Small intestine (tissue), 7 donors: ENCODE measurements around the gene FAM236D. TPM values are rescaled to one million over a fixed set of nuclear protein-coding genes. Genes with fewer than 3 reads are reported as not detected.
"Not testable (repeated sequence)": the region's sequence is repeated elsewhere in the genome, so short reads cannot be mapped to it uniquely, and the experiment has no call there.

ENCODE experiments used
- DNase-seq, 2 donors: peaks; one replicate each; pipeline versions ENCODE4 v3.0.0 to v3.0.0-alpha.2; 2013
- FAIRE-seq: peaks from 2 replicates; lab custom pipeline; 2012; peaks lifted over from hg19 to GRCh38; lab: Jason Lieb, UNC
- H3K27ac ChIP-seq, 3 donors: one replicate each; pipeline ENCODE4 v1.5.1; 2013; ENCODE audit warnings: low read length in 2 of 3, mild to moderate bottlenecking in 2 of 3, control low read depth in 1 of 3, inconsistent platforms in 1 of 3, low read depth in 1 of 3, moderate library complexity in 1 of 3
- H3K27me3 ChIP-seq, 3 donors: one replicate each; pipeline ENCODE4 v1.6.1; 2013; ENCODE audit warnings: low read length in 3 of 3, inconsistent platforms in 1 of 3; ENCODE audit not compliant: control insufficient read depth in 3 of 3, insufficient read depth in 3 of 3
- H3K36me3 ChIP-seq, 3 donors: one replicate each; pipeline ENCODE4 v1.6.1; 2013; ENCODE audit warnings: low read length in 3 of 3, inconsistent platforms in 1 of 3, low read depth in 1 of 3, mild to moderate bottlenecking in 1 of 3, moderate library complexity in 1 of 3; ENCODE audit not compliant: control insufficient read depth in 3 of 3, insufficient read depth in 2 of 3
- H3K4me1 ChIP-seq, 3 donors: one replicate each; pipeline ENCODE4 v1.6.1; 2013; ENCODE audit warnings: low read length in 2 of 3, inconsistent platforms in 1 of 3, low read depth in 1 of 3, mild to moderate bottlenecking in 1 of 3, moderate library complexity in 1 of 3; ENCODE audit not compliant: control insufficient read depth in 3 of 3, insufficient read depth in 2 of 3
- H3K4me3 ChIP-seq, 3 donors: one replicate each; pipeline ENCODE4 v1.5.1; 2013; ENCODE audit warnings: low read length in 3 of 3, control low read depth in 1 of 3, inconsistent platforms in 1 of 3, low read depth in 1 of 3, mild to moderate bottlenecking in 1 of 3, moderate library complexity in 1 of 3
- H3K9me3 ChIP-seq, 2 donors: one replicate each; pipeline ENCODE4 v1.6.1; 2013; ENCODE audit warnings: low read depth in 1 of 2, low read length in 1 of 2; ENCODE audit not compliant: control insufficient read depth in 2 of 2, insufficient read depth in 1 of 2
- WGBS, 3 donors: extraction: QIAGEN DNeasy Blood & Tissue Kit; methylation state at CpG; one replicate each; pipeline ENCODE4 v1.1.7; 2013; 5-methylcytosine and 5-hydroxymethylcytosine counted together
- polyA plus RNA-seq, 4 donors: library from polyadenylated mRNA; stranded (reverse) in 3 of 4; unstranded in 1 of 4; fragments of 200-250 nt in 3 of 4; fragments of 120-200 nt in 1 of 4; gene quantifications; one replicate each; pipeline versions ENCODE4 v1.2.1 to v1.2.3, GENCODE V29; 2013
- donor health status: healthy with polysubstance abuse.
- donor health status: control.
- donor health status: control.
- donor health status: Bipolar disorder and iron deficiency.
- donor health status: healthy.

Gene FAM236D
- polyA plus RNA-seq, 4 donors, result not detected

DNA sequence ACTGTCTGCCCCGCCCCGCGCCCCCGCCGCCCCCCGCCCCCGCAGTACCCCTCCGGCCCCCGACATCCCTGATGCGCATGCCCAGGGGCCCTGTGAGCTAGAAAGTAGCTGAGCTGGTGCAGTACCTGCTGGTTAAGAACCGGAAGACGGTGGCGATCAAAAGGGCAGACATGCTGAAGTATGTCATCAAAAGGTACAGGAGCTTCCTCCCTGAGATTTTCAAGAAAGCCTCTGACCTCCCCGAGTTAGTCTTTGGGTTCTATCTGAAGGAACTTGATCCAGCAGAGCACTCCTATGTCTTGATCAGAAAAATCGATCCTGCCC, 30.6 kb downstream of the FAM236D start:
- not testable (repeated sequence) for H3K27ac ChIP-seq, H3K36me3 ChIP-seq, H3K27me3 ChIP-seq, H3K4me3 ChIP-seq, FAIRE-seq, H3K4me1 ChIP-seq, H3K9me3 ChIP-seq, DNase-seq
- no CpG with 5 or more reads among the region's 15 CpGs for WGBS, 3 donors

DNA sequence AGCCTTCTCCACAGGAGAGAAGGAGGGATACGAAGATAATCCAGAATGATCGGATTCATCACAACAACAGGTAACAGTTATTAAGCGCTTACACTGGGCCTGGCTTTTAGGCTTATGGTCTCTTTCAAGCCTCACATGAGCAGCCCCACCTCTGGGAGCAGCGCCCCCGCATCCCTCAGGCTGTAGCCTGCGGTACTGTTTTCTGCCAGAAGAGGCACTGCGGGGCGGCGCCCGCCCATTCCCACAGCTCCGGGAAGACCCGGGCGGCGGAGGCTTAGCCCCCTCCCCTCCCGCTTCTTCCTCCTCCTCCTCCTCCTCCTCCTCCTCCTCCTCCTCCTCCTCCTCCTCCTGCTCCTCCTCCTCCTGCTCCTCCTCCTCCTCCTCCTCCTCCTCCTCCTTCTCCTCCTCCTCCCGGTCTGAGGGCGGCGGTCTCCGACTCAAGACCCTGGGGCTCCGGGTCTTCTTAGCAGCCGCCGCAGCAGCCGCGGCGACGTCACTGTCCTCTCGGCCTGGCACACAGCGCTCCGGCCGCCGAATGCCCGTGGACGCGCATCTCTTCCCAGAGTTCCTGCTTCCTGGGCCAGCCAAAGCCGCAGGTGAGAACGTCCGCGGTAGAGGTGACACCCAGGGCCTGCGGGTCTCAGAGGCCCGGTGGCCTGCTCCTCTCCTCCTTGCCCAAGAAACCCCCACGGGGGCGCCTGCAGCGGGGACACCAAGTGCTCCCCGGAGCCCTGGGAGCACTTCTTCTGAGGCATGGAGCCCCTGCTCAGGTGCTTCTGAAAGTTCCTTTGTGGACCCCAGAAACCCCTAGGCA, 31.1 kb downstream of the FAM236D start, which contains the start of gene DMRTC1B:
TSS of gene DMRTC1B (plus strand) at position 238 of the 814 bp plus-strand sequence. CDS start 68,246 bp downstream, outside the sequence.
- not testable (repeated sequence) for H3K4me1 ChIP-seq, H3K9me3 ChIP-seq, H3K27me3 ChIP-seq, FAIRE-seq, H3K36me3 ChIP-seq, H3K4me3 ChIP-seq, DNase-seq, H3K27ac ChIP-seq
- WGBS, 3 donors, result no CpG with 5 or more reads among the region's 44 CpGs

DNA sequence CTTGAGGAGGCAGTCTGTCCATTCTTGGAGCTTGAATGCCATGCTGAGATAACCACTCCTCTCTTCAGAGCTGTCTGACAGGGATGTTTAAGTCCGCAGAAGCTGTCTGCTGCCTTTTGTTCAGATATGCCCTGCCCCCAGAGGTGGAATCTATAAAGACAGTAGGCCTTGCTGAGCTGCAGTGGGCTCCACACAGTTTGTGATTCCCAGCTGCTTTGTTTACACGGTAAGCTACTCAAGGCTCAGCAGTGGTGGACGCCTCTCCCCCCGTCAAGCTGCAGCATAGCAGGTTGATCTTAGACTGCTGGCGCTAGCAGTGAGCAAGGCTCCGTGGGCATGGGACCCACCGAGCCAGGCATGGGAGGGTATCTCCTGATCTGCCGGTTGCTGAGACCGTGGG, 47.6 kb downstream of the FAM236D start:
- not testable (repeated sequence) for H3K9me3 ChIP-seq, FAIRE-seq, DNase-seq, H3K4me3 ChIP-seq, H3K27me3 ChIP-seq, H3K36me3 ChIP-seq, H3K27ac ChIP-seq, H3K4me1 ChIP-seq
- WGBS, 3 donors, result no CpG with 5 or more reads among the region's 9 CpGs

Other genes with a start within 250 kb of the FAM236D start
- 10 to 100 TPM; 11.3 to 24.7 (median 19.1) TPM for gene HDAC8, start 235.4 kb downstream of the FAM236D start, polyA plus RNA-seq
- 1 to 10 TPM in 1 of 4 donors, under 1 TPM in 3; 0.21 to 1.4 (median 0.25) TPM for gene PHKA1, start 93.9 kb downstream of the FAM236D start, polyA plus RNA-seq
- gene DMRTC1B, start 31.3 kb downstream of the FAM236D start, polyA plus RNA-seq, result 1 to 10 TPM in 1 of 4 donors, under 1 TPM in 1, not detected in 2; 0.70 to 1.8 TPM
- gene FAM236B, start 25.6 kb downstream of the FAM236D start, polyA plus RNA-seq, result not detected
- gene FAM236C, start 104.4 kb upstream of the FAM236D start, polyA plus RNA-seq, result not detected
- gene FAM236A, start 130.0 kb upstream of the FAM236D start, polyA plus RNA-seq, result not detected
- gene DMRTC1, start 135.6 kb upstream of the FAM236D start, polyA plus RNA-seq, result under 1 TPM in 1 of 4 donors, not detected in 3; 0.13 TPM
- gene PABPC1L2B, start 194.7 kb upstream of the FAM236D start, polyA plus RNA-seq, result under 1 TPM in 1 of 4 donors, not detected in 3; 0.06 TPM